Naive thymus-derived CD4-positive, alpha-beta T cell (primary cell): ENCODE measurements around the gene DIAPH2. TPM values are rescaled to one million over a fixed set of nuclear protein-coding genes. Genes with fewer than 3 reads are reported as not detected.

Source experiments
- ATAC-seq: fragments of 150-1000 bp; cut with Tn5 transposase; 2 replicates; pipeline ENCODE4 v1.10.0; 2021; ENCODE audit warnings: mild to moderate bottlenecking, moderate library complexity
- CTCF ChIA-PET: fragments of 350-600 bp; sonication (Branson Sonifier 250); formaldehyde crosslinking; loops from one replicate; lab custom pipeline; 2021; ENCODE audit warnings: antibody characterized with exemption; lab: Charles Lee
- POLR2A ChIA-PET: fragments of 350-600 bp; sonication (Branson Sonifier 250); formaldehyde crosslinking; loops from one replicate; lab custom pipeline; 2021; ENCODE audit warnings: antibody characterized with exemption, inconsistent platforms; lab: Charles Lee
- DNase-seq, 9 donors: peaks; one replicate each; pipeline versions ENCODE4 v3.0.0 to v3.0.0-alpha.2; 2020 to 2022; ENCODE audit warnings: mixed read lengths in 1 of 9
- H3K27ac ChIP-seq: one replicate; pipeline ENCODE4 v1.7.0; 2013; ENCODE audit warnings: mild to moderate bottlenecking, low read depth, low read length, moderate library complexity
- H3K27me3 ChIP-seq, 2 donors: one replicate each; pipeline ENCODE4 v1.7.0; 2013; ENCODE audit warnings: low read length in 2 of 2, mild to moderate bottlenecking in 2 of 2, moderate library complexity in 2 of 2; ENCODE audit not compliant: control insufficient read depth in 2 of 2, insufficient read depth in 2 of 2
- H3K36me3 ChIP-seq, 3 experiments: 1 replicate in 2 of 3; 2 replicates in 1 of 3; pipeline ENCODE4 v1.7.0; 2013; ENCODE audit warnings: low read length in 3 of 3, mild to moderate bottlenecking in 3 of 3, moderate library complexity in 1 of 3; ENCODE audit not compliant: insufficient read depth in 3 of 3, control insufficient read depth in 2 of 3
- H3K4me1 ChIP-seq, 2 donors: one replicate each; pipeline ENCODE4 v1.7.0; 2013; ENCODE audit warnings: low read length in 2 of 2, mild to moderate bottlenecking in 2 of 2, moderate library complexity in 1 of 2; ENCODE audit not compliant: control insufficient read depth in 2 of 2, insufficient read depth in 2 of 2
- H3K4me3 ChIP-seq: 2 replicates; pipeline ENCODE4 v1.7.0; 2013; ENCODE audit warnings: mild to moderate bottlenecking, low read length
- H3K9me3 ChIP-seq, 3 experiments: 1 replicate in 2 of 3; 2 replicates in 1 of 3; pipeline ENCODE4 v1.7.0; 2013; ENCODE audit warnings: low read length in 3 of 3; ENCODE audit not compliant: control insufficient read depth in 2 of 3
- H3K27ac Mint-ChIP-seq, 9 donors: one replicate each; pipeline ENCODE4 v1.8.0; 2020 to 2022; ENCODE audit warnings: mixed read lengths in 9 of 9, mild to moderate bottlenecking in 8 of 9, moderate library complexity in 5 of 9, inconsistent platforms in 2 of 9
- H3K27me3 Mint-ChIP-seq, 5 donors: one replicate each; pipeline ENCODE4 v1.8.0; 2021 to 2022; ENCODE audit warnings: mixed read lengths in 5 of 5, mild to moderate bottlenecking in 1 of 5
- H3K36me3 Mint-ChIP-seq, 5 donors: one replicate each; pipeline ENCODE4 v1.8.0; 2020 to 2022; ENCODE audit warnings: mixed read lengths in 5 of 5, mild to moderate bottlenecking in 3 of 5, inconsistent platforms in 1 of 5
- H3K4me1 Mint-ChIP-seq, 7 donors: one replicate each; pipeline ENCODE4 v1.8.0; 2020 to 2022; ENCODE audit warnings: mixed read lengths in 7 of 7, mild to moderate bottlenecking in 3 of 7, inconsistent platforms in 1 of 7
- H3K4me3 Mint-ChIP-seq, 10 donors: one replicate each; pipeline ENCODE4 v1.8.0; 2020 to 2022; ENCODE audit warnings: mild to moderate bottlenecking in 10 of 10, mixed read lengths in 10 of 10, moderate library complexity in 6 of 10, inconsistent platforms in 2 of 10
- H3K9me3 Mint-ChIP-seq, 11 donors: one replicate each; pipeline ENCODE4 v1.8.0; 2020 to 2022; ENCODE audit warnings: mixed read lengths in 11 of 11, mild to moderate bottlenecking in 4 of 11, inconsistent platforms in 1 of 11, moderate library complexity in 1 of 11
- intact Hi-C, 2 donors: fragments of 100-400 bp; cut with micrococcal nuclease; formaldehyde crosslinking; loops; one replicate each; pipeline ENCODE4 v1.15.1; 2023
- polyA plus RNA-seq, 2 donors: library from polyadenylated mRNA; unstranded; fragments of 300-500 nt; fragmentation: Illumina TruSeq; gene quantifications; one replicate each; pipeline ENCODE4 v1.2.3, GENCODE V29; 2021
- total RNA-seq, 6 experiments: library from RNA in 5 of 6; stranded (reverse) in 5 of 6; gene quantifications; 1 replicate in 5 of 6; 2 replicates in 1 of 6; pipeline ENCODE4 v1.2.3 and lab custom pipeline; 2021 to 2026

DIAPH2 gene
- total and polyA plus RNA-seq, 7 experiments from 2014 or later: 4.2 to 23.9 (median 6.9) TPM

DNA sequence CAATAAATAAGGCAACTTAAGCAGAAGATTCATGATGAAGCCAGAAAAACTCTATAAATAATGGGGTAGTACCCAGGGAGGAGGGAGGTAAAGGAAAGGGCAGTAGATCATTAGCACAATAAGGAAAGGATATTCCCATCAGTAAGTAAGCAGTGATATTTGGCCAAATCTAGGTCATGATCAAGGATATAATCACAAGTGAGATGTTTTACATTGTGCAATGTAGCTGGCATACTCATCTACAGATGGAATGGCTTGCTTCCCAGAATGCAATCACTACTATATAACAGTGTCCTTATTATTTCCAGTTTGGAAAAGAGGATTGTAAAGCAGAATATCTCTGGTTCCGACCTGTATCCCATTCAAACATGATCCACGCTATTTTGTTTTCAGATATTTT is 682.5 kb downstream of the DIAPH2 start:
- H3K4me1 ChIP-seq: no peaks in the 10 kb centered on the region
- H3K9me3 Mint-ChIP-seq: no peaks in the 10 kb centered on the region
- DNase-seq (no peak), ATAC-seq (no peak)
- ChIA-PET POLR2A (no interaction called here), CTCF (no interaction called here)
- H3K27me3 Mint-ChIP-seq: no peaks in the 10 kb centered on the region
- H3K4me3 Mint-ChIP-seq: no peak overlapping the region
- intact Hi-C loops: no loop called here
- no peak overlapping the region for H3K4me3 ChIP-seq
- no peaks in the 10 kb centered on the region for H3K4me1 Mint-ChIP-seq
- H3K36me3 ChIP-seq: no peaks in the 10 kb centered on the region
- H3K27ac Mint-ChIP-seq: no peak overlapping the region
- no peaks in the 10 kb centered on the region for H3K36me3 Mint-ChIP-seq
- H3K9me3 ChIP-seq: no peaks in the 10 kb centered on the region
- no peak overlapping the region for H3K27ac ChIP-seq
- no peaks in the 10 kb centered on the region for H3K27me3 ChIP-seq

DNA sequence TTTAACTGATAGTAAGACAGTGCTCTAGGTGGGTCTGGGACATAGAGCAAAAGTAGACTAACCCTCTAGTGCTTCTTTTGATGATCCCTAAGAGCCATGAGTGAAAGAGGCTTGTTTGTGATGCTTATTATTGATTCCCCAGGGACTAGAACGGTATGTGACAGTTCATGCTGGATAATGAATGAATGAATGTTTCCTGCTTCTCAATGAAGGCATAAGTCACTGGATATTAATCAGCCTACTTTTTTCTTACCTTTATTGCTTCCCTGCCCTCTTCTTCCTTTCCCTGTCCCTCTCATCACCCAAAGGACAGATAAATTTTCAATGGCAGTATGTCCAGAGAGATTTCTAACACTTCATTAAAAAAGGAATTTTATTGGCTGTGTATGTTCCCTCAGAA is 685.3 kb downstream of the DIAPH2 start:
- Histone ChIP-seq H3K36me3 (no peaks in the 10 kb centered on the region), H3K27ac (no peak overlapping the region), H3K9me3 (no peaks in the 10 kb centered on the region), H3K4me3 (no peak overlapping the region), H3K27me3 (no peaks in the 10 kb centered on the region), H3K4me1 (no peaks in the 10 kb centered on the region)
- no peaks in the 10 kb centered on the region for H3K36me3 Mint-ChIP-seq
- POLR2A ChIA-PET: no interaction called here
- no peak overlapping the region for H3K27ac Mint-ChIP-seq
- DNase-seq (no peak), ATAC-seq (no peak)
- no peaks in the 10 kb centered on the region for H3K27me3 Mint-ChIP-seq
- no peaks in the 10 kb centered on the region for H3K9me3 Mint-ChIP-seq
- intact Hi-C loops: no loop called here
- no peaks in the 10 kb centered on the region for H3K4me1 Mint-ChIP-seq
- CTCF ChIA-PET: no interaction called here
- no peak overlapping the region for H3K4me3 Mint-ChIP-seq

DNA sequence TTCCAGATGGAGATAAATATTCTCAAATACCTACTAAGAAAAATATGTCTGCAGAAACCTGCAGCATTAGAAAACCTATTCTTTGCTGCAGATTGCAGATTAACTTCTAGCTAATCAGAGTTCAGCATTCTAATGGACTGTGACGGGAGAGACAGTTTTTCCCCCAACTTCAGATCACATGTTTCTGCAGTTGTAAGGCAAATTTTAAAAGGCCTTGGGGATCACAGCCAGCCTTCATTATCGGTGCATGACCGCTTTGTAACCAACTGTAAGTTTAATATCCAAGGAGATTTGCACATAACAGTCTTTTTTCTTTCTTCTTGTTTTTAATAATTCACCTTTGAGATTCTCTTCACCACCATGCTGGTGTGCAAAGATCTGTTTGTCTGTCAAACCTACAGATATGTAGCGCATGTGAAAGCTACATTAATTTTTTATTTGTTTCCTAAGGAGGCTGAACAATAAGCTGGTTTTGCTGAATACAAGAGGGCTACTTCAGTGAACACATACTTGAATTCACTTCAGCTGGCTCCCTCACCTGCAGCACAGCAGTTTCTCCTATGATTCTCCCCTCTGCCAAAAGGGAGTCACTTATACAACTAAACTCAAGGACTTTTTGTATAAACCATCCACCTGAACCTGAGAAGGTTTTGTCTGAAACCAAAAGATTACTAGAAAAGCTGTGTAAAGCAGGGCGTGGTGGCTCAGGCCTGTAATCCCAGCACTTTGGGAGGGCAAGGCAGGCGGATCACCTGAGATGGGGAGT is 687.5 kb downstream of the DIAPH2 start:
- intact Hi-C loops: no loop called here

DNA sequence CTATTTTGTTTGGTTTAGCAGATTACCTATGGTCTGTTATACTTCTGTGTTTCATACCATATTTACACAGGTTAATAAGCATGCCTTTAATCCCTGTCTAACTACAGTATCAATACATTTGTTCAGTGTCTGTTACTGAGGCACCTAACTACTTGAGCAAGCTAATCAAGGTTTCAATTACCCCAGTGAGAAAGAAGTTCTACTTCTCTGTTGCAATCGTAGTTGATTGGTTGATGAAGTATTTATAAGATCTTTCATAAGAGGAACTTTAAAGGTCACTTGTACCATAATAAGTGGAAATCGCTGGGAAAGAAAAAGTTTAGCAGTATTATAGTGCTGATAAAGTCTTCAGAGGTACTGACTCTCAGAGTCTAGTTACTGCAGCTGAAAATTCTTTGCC is 689.6 kb downstream of the DIAPH2 start:
- ATAC-seq (no peak), DNase-seq (no peak)
- H3K4me1 ChIP-seq: no peaks in the 10 kb centered on the region
- intact Hi-C loops: no loop called here
- Mint-ChIP-seq H3K27me3 (no peaks in the 10 kb centered on the region), H3K36me3 (peaks cover 0 to 3% (median 0%) of the 10 kb centered on the region in 5 donors), H3K4me1 (no peaks in the 10 kb centered on the region), H3K27ac (no peak overlapping the region), H3K4me3 (no peak overlapping the region), H3K9me3 (no peaks in the 10 kb centered on the region)
- ChIA-PET POLR2A (no interaction called here), CTCF (no interaction called here)
- H3K27me3 ChIP-seq: no peaks in the 10 kb centered on the region
- no peaks in the 10 kb centered on the region for H3K36me3 ChIP-seq
- no peaks in the 10 kb centered on the region for H3K9me3 ChIP-seq
- H3K27ac ChIP-seq: no peak overlapping the region
- no peak overlapping the region for H3K4me3 ChIP-seq

More for the DNA sequence above, 687.5 kb downstream of the DIAPH2 start:
- Histone ChIP-seq H3K4me1 (no peaks in the 10 kb centered on the region), H3K27ac (no peak overlapping the region), H3K9me3 (no peaks in the 10 kb centered on the region), H3K27me3 (no peaks in the 10 kb centered on the region), H3K4me3 (no peak overlapping the region), H3K36me3 (no peaks in the 10 kb centered on the region)
- ATAC-seq (no peak), DNase-seq (no peak)
- CTCF ChIA-PET: no interaction called here
- no peaks in the 10 kb centered on the region for H3K36me3 Mint-ChIP-seq
- H3K9me3 Mint-ChIP-seq: no peaks in the 10 kb centered on the region
- no peaks in the 10 kb centered on the region for H3K27me3 Mint-ChIP-seq
- H3K27ac Mint-ChIP-seq: no peak overlapping the region
- no peak overlapping the region for H3K4me3 Mint-ChIP-seq
- POLR2A ChIA-PET: no interaction called here
- no peaks in the 10 kb centered on the region for H3K4me1 Mint-ChIP-seq

DNA sequence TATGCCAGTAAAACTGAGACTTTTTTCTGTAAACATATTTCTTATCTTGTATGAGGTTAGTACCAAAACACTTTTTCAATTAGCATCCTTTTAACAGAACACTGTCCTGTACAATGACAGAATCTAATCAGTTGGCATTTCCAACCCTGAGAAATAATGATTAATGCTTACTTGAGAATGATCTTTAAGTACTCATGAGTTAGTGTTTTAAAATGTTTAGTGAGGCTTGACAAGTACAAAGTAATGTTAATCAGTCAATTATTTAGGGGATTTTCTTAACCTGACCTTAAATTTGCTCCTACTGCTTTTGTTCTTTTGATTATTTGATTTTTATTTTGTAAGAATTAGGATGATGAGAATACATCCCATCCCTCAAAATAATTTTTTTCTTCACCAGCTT is 695.6 kb downstream of the DIAPH2 start:
- Histone ChIP-seq H3K27me3 (no peaks in the 10 kb centered on the region), H3K9me3 (no peaks in the 10 kb centered on the region), H3K4me1 (no peaks in the 10 kb centered on the region), H3K36me3 (no peaks in the 10 kb centered on the region), H3K4me3 (no peak overlapping the region), H3K27ac (no peak overlapping the region)
- Mint-ChIP-seq H3K27me3 (no peaks in the 10 kb centered on the region), H3K4me3 (no peak overlapping the region), H3K9me3 (no peaks in the 10 kb centered on the region), H3K27ac (no peak overlapping the region), H3K36me3 (peaks cover 0 to 8% (median 3%) of the 10 kb centered on the region in 5 donors), H3K4me1 (no peaks in the 10 kb centered on the region)
- DNase-seq (no peak), ATAC-seq (no peak)
- intact Hi-C loops: no loop called here
- ChIA-PET CTCF (no interaction called here), POLR2A (no interaction called here)

DNA sequence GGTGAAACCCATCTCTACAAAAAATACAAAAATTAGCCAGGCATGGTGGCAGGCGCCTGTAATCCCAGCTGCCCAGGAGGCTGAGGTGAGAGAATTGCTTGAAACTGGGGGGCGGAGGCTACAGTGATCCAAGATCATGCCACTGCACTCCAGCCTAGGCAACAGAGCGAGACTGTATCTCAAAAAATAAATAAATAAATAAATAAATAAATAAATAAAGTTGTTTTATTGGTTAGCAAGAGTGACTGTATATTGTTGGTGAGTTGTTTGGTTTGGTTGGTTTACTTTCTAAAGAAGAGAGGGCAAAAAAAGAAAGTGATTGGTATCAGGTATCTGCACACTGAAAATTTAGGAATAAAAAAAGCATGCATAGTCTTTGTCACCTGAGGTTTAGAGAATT is 700.0 kb downstream of the DIAPH2 start:
- Histone ChIP-seq H3K27ac (no peak overlapping the region), H3K27me3 (no peaks in the 10 kb centered on the region), H3K4me3 (no peak overlapping the region), H3K4me1 (no peaks in the 10 kb centered on the region), H3K9me3 (no peaks in the 10 kb centered on the region), H3K36me3 (no peaks in the 10 kb centered on the region)
- H3K9me3 Mint-ChIP-seq: peaks cover 0 to 1% (median 0%) of the 10 kb centered on the region in 11 donors
- no peak for DNase-seq
- ChIA-PET POLR2A (no interaction called here), CTCF (no interaction called here)
- no peak overlapping the region for H3K27ac Mint-ChIP-seq
- H3K27me3 Mint-ChIP-seq: no peaks in the 10 kb centered on the region
- intact Hi-C loops: no loop called here
- ATAC-seq: no peak
- H3K4me3 Mint-ChIP-seq: no peak overlapping the region
- H3K4me1 Mint-ChIP-seq: peaks cover 0 to 3% (median 0%) of the 10 kb centered on the region in 7 donors
- H3K36me3 Mint-ChIP-seq: peaks cover 0 to 19% (median 10%) of the 10 kb centered on the region in 5 donors

DNA sequence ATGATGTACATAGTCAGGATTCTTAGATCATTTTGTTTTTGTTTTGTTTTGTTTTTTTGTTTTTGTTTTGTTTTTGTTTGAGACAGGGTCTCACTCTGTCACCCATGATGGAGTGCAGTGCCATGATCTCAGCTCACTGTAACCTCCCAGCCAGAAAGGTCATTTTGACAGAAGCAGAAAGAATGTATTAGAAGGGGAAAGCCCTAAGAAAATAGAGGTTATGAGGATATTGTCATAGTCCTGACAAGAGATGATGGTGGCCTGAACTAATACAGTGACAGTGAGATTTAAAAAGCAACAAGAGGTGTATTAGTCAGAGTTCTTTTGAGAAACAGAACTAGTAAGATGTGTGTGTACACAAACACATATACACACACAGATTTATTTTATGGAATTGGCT is 702.4 kb downstream of the DIAPH2 start:
- no peaks in the 10 kb centered on the region for H3K27me3 Mint-ChIP-seq
- Histone ChIP-seq H3K4me3 (no peak overlapping the region), H3K36me3 (no peaks in the 10 kb centered on the region), H3K27me3 (no peaks in the 10 kb centered on the region), H3K4me1 (no peaks in the 10 kb centered on the region), H3K9me3 (no peaks in the 10 kb centered on the region), H3K27ac (no peak overlapping the region)
- peaks cover 0 to 19% (median 10%) of the 10 kb centered on the region in 5 donors for H3K36me3 Mint-ChIP-seq
- DNase-seq (no peak), ATAC-seq (no peak)
- H3K9me3 Mint-ChIP-seq: peaks cover 0 to 1% (median 0%) of the 10 kb centered on the region in 11 donors
- intact Hi-C loops: no loop called here
- no peak overlapping the region for H3K4me3 Mint-ChIP-seq
- peaks cover 0 to 6% (median 0%) of the 10 kb centered on the region in 7 donors for H3K4me1 Mint-ChIP-seq
- ChIA-PET CTCF (no interaction called here), POLR2A (no interaction called here)
- no peak overlapping the region for H3K27ac Mint-ChIP-seq
